GM12892 (cell line): ENCODE data around the gene TLE1.

Source experiments
- POLR2A ChIP-seq: IDR thresholded peaks from 2 replicates; pipeline ENCODE4 v1.6.1; 2011; ENCODE audit warnings: low read depth, low read length, control low read depth
- POLR2AphosphoS5 ChIP-seq: IDR thresholded peaks from 2 replicates; pipeline ENCODE4 v1.6.1; 2011; ENCODE audit warnings: low read depth, low read length, control low read depth

GRCh38 chr9:81609782-81610739, 79.3 kb downstream of the TLE1 start:
- no peak for TF ChIP-seq POLR2A
- TF ChIP-seq POLR2AphosphoS5 = no peak
